ENCODE data around the gene TTLL12.

Gene TTLL12

GRCh38 chr22:43174941-43175531 lies 11.9 kb downstream of the TTLL12 start:
- no peaks in the 10 kb centered on the region for H3K9me3 ChIP-seq (ENCODE audit: control insufficient read depth, low read length)
- no peak overlapping the region for H3K4me3 ChIP-seq (ENCODE audit: low read length)
- no peak overlapping the region for H3K9ac ChIP-seq (ENCODE audit: low read length)
- peaks cover 35% of the 10 kb centered on the region for H3K4me1 ChIP-seq (ENCODE audit: control insufficient read depth, insufficient read depth, low read length)
- H3K27me3 ChIP-seq (ENCODE audit: control insufficient read depth, insufficient read depth, low read length), result no peaks in the 10 kb centered on the region
- peaks cover 11% of the 10 kb centered on the region for H3K36me3 ChIP-seq (ENCODE audit: control insufficient read depth, insufficient read depth, low read length)

GRCh38 chr22:43173976-43174720 lies 12.8 kb downstream of the TTLL12 start:
- Histone ChIP-seq H3K36me3 (ENCODE audit: control insufficient read depth, insufficient read depth, low read length) (peaks cover 16% of the 10 kb centered on the region), H3K9ac (ENCODE audit: low read length) (no peak overlapping the region), H3K4me3 (ENCODE audit: low read length) (no peak overlapping the region), H3K9me3 (ENCODE audit: control insufficient read depth, low read length) (no peaks in the 10 kb centered on the region), H3K27me3 (ENCODE audit: control insufficient read depth, insufficient read depth, low read length) (no peaks in the 10 kb centered on the region), H3K4me1 (ENCODE audit: control insufficient read depth, insufficient read depth, low read length) (peaks cover 44% of the 10 kb centered on the region)

- Histone ChIP-seq H3K9ac (ENCODE audit: low read length) (no peak overlapping the region), H3K4me3 (ENCODE audit: low read length) (no peak overlapping the region), H3K36me3 (ENCODE audit: control insufficient read depth, insufficient read depth, low read length) (peaks cover 14% of the 10 kb centered on the region), H3K4me1 (ENCODE audit: control insufficient read depth, insufficient read depth, low read length) (peaks cover 48% of the 10 kb centered on the region), H3K27me3 (ENCODE audit: control insufficient read depth, insufficient read depth, low read length) (no peaks in the 10 kb centered on the region), H3K9me3 (ENCODE audit: control insufficient read depth, low read length) (no peaks in the 10 kb centered on the region)
Observed at GRCh38 chr22:43173566-43173965, 13.4 kb downstream of the TTLL12 start.

- peaks cover 53% of the 10 kb centered on the region for H3K4me1 ChIP-seq (ENCODE audit: control insufficient read depth, insufficient read depth, low read length)
- no peaks in the 10 kb centered on the region for H3K9me3 ChIP-seq (ENCODE audit: control insufficient read depth, low read length)
- no peak overlapping the region for H3K9ac ChIP-seq (ENCODE audit: low read length)
- no peak overlapping the region for H3K4me3 ChIP-seq (ENCODE audit: low read length)
- no peaks in the 10 kb centered on the region for H3K27me3 ChIP-seq (ENCODE audit: control insufficient read depth, insufficient read depth, low read length)
- peaks cover 22% of the 10 kb centered on the region for H3K36me3 ChIP-seq (ENCODE audit: control insufficient read depth, insufficient read depth, low read length)
Observed at GRCh38 chr22:43172191-43172590, 14.7 kb downstream of the TTLL12 start.

- Histone ChIP-seq H3K4me3 (ENCODE audit: low read length) (peak overlapping the region; percentile 42), H3K4me1 (ENCODE audit: control insufficient read depth, insufficient read depth, low read length) (peaks cover 53% of the 10 kb centered on the region), H3K36me3 (ENCODE audit: control insufficient read depth, insufficient read depth, low read length) (peaks cover 22% of the 10 kb centered on the region), H3K9ac (ENCODE audit: low read length) (peak overlapping the region; percentile 58), H3K27me3 (ENCODE audit: control insufficient read depth, insufficient read depth, low read length) (no peaks in the 10 kb centered on the region), H3K9me3 (ENCODE audit: control insufficient read depth, low read length) (no peaks in the 10 kb centered on the region)
Observed at GRCh38 chr22:43171607-43172006, 15.3 kb downstream of the TTLL12 start.

GRCh38 chr22:43171019-43171491 lies 15.9 kb downstream of the TTLL12 start:
- no peaks in the 10 kb centered on the region for H3K27me3 ChIP-seq (ENCODE audit: control insufficient read depth, insufficient read depth, low read length)
- peak overlapping the region; percentile 58 for H3K9ac ChIP-seq (ENCODE audit: low read length)
- H3K4me3 ChIP-seq (ENCODE audit: low read length), result peak overlapping the region; percentile 42

GRCh38 chr22:43170131-43170480 lies 16.8 kb downstream of the TTLL12 start:
- peak overlapping the region; percentile 47 for H3K9ac ChIP-seq (ENCODE audit: low read length)
- H3K27me3 ChIP-seq (ENCODE audit: control insufficient read depth, insufficient read depth, low read length), result no peaks in the 10 kb centered on the region
- peaks cover 48% of the 10 kb centered on the region for H3K4me1 ChIP-seq (ENCODE audit: control insufficient read depth, insufficient read depth, low read length)
- H3K36me3 ChIP-seq (ENCODE audit: control insufficient read depth, insufficient read depth, low read length), result peaks cover 22% of the 10 kb centered on the region
- no peaks in the 10 kb centered on the region for H3K9me3 ChIP-seq (ENCODE audit: control insufficient read depth, low read length)
- H3K4me3 ChIP-seq (ENCODE audit: low read length), result no peak overlapping the region

More at GRCh38 chr22:43171019-43171491, 15.9 kb downstream of the TTLL12 start:
- Histone ChIP-seq H3K4me1 (ENCODE audit: control insufficient read depth, insufficient read depth, low read length) (peaks cover 53% of the 10 kb centered on the region), H3K36me3 (ENCODE audit: control insufficient read depth, insufficient read depth, low read length) (peaks cover 22% of the 10 kb centered on the region), H3K9me3 (ENCODE audit: control insufficient read depth, low read length) (no peaks in the 10 kb centered on the region)

- peaks cover 44% of the 10 kb centered on the region for H3K4me1 ChIP-seq (ENCODE audit: control insufficient read depth, insufficient read depth, low read length)
- H3K4me3 ChIP-seq (ENCODE audit: low read length), result no peak overlapping the region
- peak overlapping the region; percentile 47 for H3K9ac ChIP-seq (ENCODE audit: low read length)
- H3K36me3 ChIP-seq (ENCODE audit: control insufficient read depth, insufficient read depth, low read length), result peaks cover 22% of the 10 kb centered on the region
- H3K27me3 ChIP-seq (ENCODE audit: control insufficient read depth, insufficient read depth, low read length), result no peaks in the 10 kb centered on the region
- no peaks in the 10 kb centered on the region for H3K9me3 ChIP-seq (ENCODE audit: control insufficient read depth, low read length)
Observed at GRCh38 chr22:43169310-43170130, 17.4 kb downstream of the TTLL12 start.

GRCh38 chr22:43168471-43169309 lies 18.2 kb downstream of the TTLL12 start:
- peaks cover 50% of the 10 kb centered on the region for H3K4me1 ChIP-seq (ENCODE audit: control insufficient read depth, insufficient read depth, low read length)
- peaks cover 22% of the 10 kb centered on the region for H3K36me3 ChIP-seq (ENCODE audit: control insufficient read depth, insufficient read depth, low read length)
- peak overlapping the region; percentile 34 for H3K9ac ChIP-seq (ENCODE audit: low read length)
- H3K4me3 ChIP-seq (ENCODE audit: low read length), result no peak overlapping the region
- H3K9me3 ChIP-seq (ENCODE audit: control insufficient read depth, low read length), result no peaks in the 10 kb centered on the region
- H3K27me3 ChIP-seq (ENCODE audit: control insufficient read depth, insufficient read depth, low read length), result no peaks in the 10 kb centered on the region

GRCh38 chr22:43167001-43167589 lies 19.8 kb downstream of the TTLL12 start:
- Histone ChIP-seq H3K9me3 (ENCODE audit: control insufficient read depth, low read length) (no peaks in the 10 kb centered on the region), H3K4me1 (ENCODE audit: control insufficient read depth, insufficient read depth, low read length) (peaks cover 61% of the 10 kb centered on the region), H3K4me3 (ENCODE audit: low read length) (no peak overlapping the region), H3K36me3 (ENCODE audit: control insufficient read depth, insufficient read depth, low read length) (peaks cover 26% of the 10 kb centered on the region), H3K9ac (ENCODE audit: low read length) (no peak overlapping the region), H3K27me3 (ENCODE audit: control insufficient read depth, insufficient read depth, low read length) (no peaks in the 10 kb centered on the region)

All from mucosa of stomach (tissue), 1 donor.